PC-3 (cell line): ENCODE measurements around the gene CIDEC. TPM values are rescaled to one million over a fixed set of nuclear protein-coding genes. Genes with fewer than 3 reads are reported as not detected.
A peak's percentile ranks its signal among the peaks of the same experiment; 100 is the strongest.
"Not testable (repeated sequence)": the region's sequence is repeated elsewhere in the genome, so short reads cannot be mapped to it uniquely, and the experiment has no call there.

Experiments used
- ATAC-seq: fragments of 200-7000 bp; cut with Tn5 transposase; 2 replicates; pipeline ENCODE4 v1.9.1; 2020; ENCODE audit warnings: mild to moderate bottlenecking, moderate library complexity
- BruUV-seq: library from RNA; stranded (reverse); fragments of 400-500 nt; replicated peaks from 2 replicates; lab custom pipeline; 2021; lab: Mats Ljungman, UMichigan
- CTCF ChIA-PET: fragments of 300-600 bp; sonication (Branson Sonifier 250); formaldehyde crosslinking; loops from one replicate; lab custom pipeline; 2022; ENCODE audit warnings: antibody characterized with exemption; lab: Charles Lee
- POLR2A ChIA-PET: fragments of 300-600 bp; sonication (Branson Sonifier 250); formaldehyde crosslinking; loops from one replicate; lab custom pipeline; 2022; ENCODE audit warnings: antibody characterized with exemption; ENCODE audit not compliant: unreplicated experiment; lab: Charles Lee
- DNase-seq: peaks from one replicate; pipeline ENCODE4 v3.0.0-alpha.2; 2015
- H2AFZ ChIP-seq: fragments of 300-600 bp; sonication (generic); 2 replicates; pipeline ENCODE4 v1.6.0; 2016; ENCODE audit warnings: antibody characterized with exemption, low read length
- H3F3A ChIP-seq: fragments of 300-600 bp; sonication (generic); one replicate; pipeline ENCODE4 v1.6.0; 2017; ENCODE audit warnings: antibody characterized with exemption, low read length, control low read depth, mild to moderate bottlenecking; ENCODE audit not compliant: unreplicated experiment
- H3K27ac ChIP-seq: fragments of 300-600 bp; sonication (generic); 2 replicates; pipeline ENCODE4 v1.5.1; 2016; ENCODE audit warnings: mild to moderate bottlenecking, low read length
- H3K27me3 ChIP-seq: fragments of 300-600 bp; sonication (generic); 2 replicates; pipeline ENCODE4 v1.6.1; 2016; ENCODE audit warnings: low read length, mixed read lengths
- H3K36me3 ChIP-seq: fragments of 300-600 bp; sonication (generic); 2 replicates; pipeline ENCODE4 v1.6.1; 2016; ENCODE audit warnings: low read depth, mixed run types, low read length, mixed read lengths
- H3K4me1 ChIP-seq: fragments of 300-600 bp; sonication (generic); 2 replicates; pipeline ENCODE4 v1.5.1; 2016; ENCODE audit warnings: low read length; ENCODE audit not compliant: insufficient read depth
- H3K4me2 ChIP-seq: fragments of 300-600 bp; sonication (generic); 2 replicates; pipeline ENCODE4 v1.6.0; 2016; ENCODE audit warnings: low read length
- H3K4me3 ChIP-seq: fragments of 300-600 bp; sonication (generic); 2 replicates; pipeline ENCODE4 v1.5.1; 2016; ENCODE audit warnings: mild to moderate bottlenecking, low read length, mixed read lengths
- H3K79me2 ChIP-seq: fragments of 300-600 bp; sonication (generic); 2 replicates; pipeline ENCODE4 v1.6.1; 2017; ENCODE audit warnings: low read length, mixed read lengths
- H3K9ac ChIP-seq: fragments of 300-600 bp; sonication (generic); 2 replicates; pipeline ENCODE4 v1.6.0; 2016; ENCODE audit warnings: mild to moderate bottlenecking, low read length
- H3K9me2 ChIP-seq: fragments of 300-600 bp; sonication (generic); replicated peaks from 2 replicates; pipeline ENCODE4 v1.6.1; 2016; ENCODE audit warnings: mixed run types, low read length, mixed read lengths
- H3K9me3 ChIP-seq: fragments of 300-600 bp; sonication (generic); 2 replicates; pipeline ENCODE4 v1.6.1; 2016; ENCODE audit warnings: low read length, mixed read lengths
- H4K20me1 ChIP-seq: fragments of 300-600 bp; sonication (generic); 2 replicates; pipeline ENCODE4 v1.6.1; 2016; ENCODE audit warnings: low read length, mixed read lengths
- EZH2 ChIP-seq: fragments of 300-600 bp; sonication (generic); IDR thresholded peaks from one replicate; pipeline ENCODE4 v1.6.1; 2017; ENCODE audit warnings: antibody characterized with exemption, mild to moderate bottlenecking, low read length; ENCODE audit not compliant: unreplicated experiment
- EZH2phosphoT487 ChIP-seq: fragments of 300-600 bp; sonication (generic); IDR thresholded peaks from 2 replicates; pipeline ENCODE4 v1.6.1; 2018; ENCODE audit warnings: mild to moderate bottlenecking, antibody characterized with exemption, low read length, borderline replicate concordance
- intact Hi-C: fragments of 100-400 bp; cut with micrococcal nuclease; formaldehyde crosslinking; loops from 2 replicates; pipeline ENCODE4 v1.9.0; 2023
- total RNA-seq: library from RNA; depleted of rRNA; stranded (reverse); fragments of >200 nt; gene quantifications from 2 replicates; pipeline ENCODE4 v1.2.3, GENCODE V29; 2014
- TF ChIP-seq, protein P1 (sequence below): fragments of 300-600 bp; sonication (generic); conservative IDR thresholded peaks from 2 replicates; pipeline ENCODE4 v1.5.1; 2017; ENCODE audit warnings: antibody characterized with exemption, low read depth, mild to moderate bottlenecking, low read length

The CIDEC gene
- total RNA-seq, 1 experiment from 2014 or later: not detected

DNA sequence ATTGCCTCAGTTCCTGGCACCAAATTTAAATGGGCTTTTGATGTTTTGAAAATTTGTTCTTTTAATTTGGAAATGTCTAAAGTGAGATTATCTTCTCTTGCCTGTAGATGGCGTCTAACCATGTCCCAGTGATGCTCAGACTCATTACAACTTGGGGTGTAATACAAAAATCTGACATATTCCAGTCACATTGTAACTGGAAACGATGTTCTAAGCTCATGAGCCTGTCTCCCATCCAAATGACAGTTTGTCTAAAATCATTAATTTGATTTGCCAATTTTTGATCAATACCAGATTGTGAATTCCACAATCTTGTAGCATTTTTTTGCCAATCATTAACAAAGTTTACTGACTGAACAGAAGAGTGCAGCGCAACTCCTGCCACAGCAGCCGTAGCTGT is 31.2 kb downstream of the CIDEC start:
- POLR2A ChIA-PET: not testable (repeated sequence)

DNA sequence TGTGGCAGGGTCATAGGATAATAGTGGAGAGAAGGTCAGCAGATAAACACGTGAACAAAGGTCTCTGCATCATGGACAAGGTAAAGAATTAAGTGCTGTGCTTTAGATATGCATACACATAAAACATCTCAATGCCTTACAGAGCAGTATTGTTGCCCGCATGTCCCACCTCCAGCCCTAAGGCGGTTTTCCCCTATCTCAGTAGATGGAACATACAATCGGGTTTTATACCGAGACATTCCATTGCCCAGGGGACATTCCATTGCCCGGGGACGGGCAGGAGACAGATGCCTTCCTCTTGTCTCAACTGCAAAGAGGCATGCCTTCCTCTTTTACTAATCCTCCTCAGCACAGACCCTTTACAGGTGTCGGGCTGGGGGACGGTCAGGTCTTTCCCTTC is 32.2 kb downstream of the CIDEC start:
- H3K9me2 ChIP-seq, DNase-seq, H3K79me2 ChIP-seq, H3K9me3 ChIP-seq, CTCF ChIA-PET, H3F3A ChIP-seq, H3K27me3 ChIP-seq, H3K9ac ChIP-seq, BruUV-seq, H4K20me1 ChIP-seq, H3K4me2 ChIP-seq, H3K27ac ChIP-seq, H3K36me3 ChIP-seq, H2AFZ ChIP-seq, ATAC-seq, H3K4me3 ChIP-seq, POLR2A ChIA-PET: not testable (repeated sequence)
- H3K4me1 ChIP-seq: peaks cover 12% of the 10 kb centered on the region
- intact Hi-C loops: loop anchor here (1.0 to 10.0 kb wide), 3 partner anchors 98 to 437 kb away; partner anchors contain the start of gene FANCD2

More for the DNA sequence above, 31.2 kb downstream of the CIDEC start:
- H2AFZ ChIP-seq, H3K36me3 ChIP-seq, H3K27me3 ChIP-seq, H3K9me3 ChIP-seq, H4K20me1 ChIP-seq, ATAC-seq, H3K4me2 ChIP-seq, H3K4me3 ChIP-seq, H3F3A ChIP-seq, H3K9me2 ChIP-seq, BruUV-seq, H3K9ac ChIP-seq, H3K27ac ChIP-seq, H3K79me2 ChIP-seq: not testable (repeated sequence)
- intact Hi-C loops: loop anchor here (1.0 to 10.0 kb wide), 4 partner anchors 67 to 436 kb away; partner anchors contain the start of gene FANCD2
- CTCF ChIA-PET: interaction anchor here (0.8 to 1.0 kb wide), 3 partner anchors 63 to 84 kb away, joined by 4 to 10 read pairs (median 9); no protein-coding TSS in a partner anchor
- TF ChIP-seq, protein P1, sequence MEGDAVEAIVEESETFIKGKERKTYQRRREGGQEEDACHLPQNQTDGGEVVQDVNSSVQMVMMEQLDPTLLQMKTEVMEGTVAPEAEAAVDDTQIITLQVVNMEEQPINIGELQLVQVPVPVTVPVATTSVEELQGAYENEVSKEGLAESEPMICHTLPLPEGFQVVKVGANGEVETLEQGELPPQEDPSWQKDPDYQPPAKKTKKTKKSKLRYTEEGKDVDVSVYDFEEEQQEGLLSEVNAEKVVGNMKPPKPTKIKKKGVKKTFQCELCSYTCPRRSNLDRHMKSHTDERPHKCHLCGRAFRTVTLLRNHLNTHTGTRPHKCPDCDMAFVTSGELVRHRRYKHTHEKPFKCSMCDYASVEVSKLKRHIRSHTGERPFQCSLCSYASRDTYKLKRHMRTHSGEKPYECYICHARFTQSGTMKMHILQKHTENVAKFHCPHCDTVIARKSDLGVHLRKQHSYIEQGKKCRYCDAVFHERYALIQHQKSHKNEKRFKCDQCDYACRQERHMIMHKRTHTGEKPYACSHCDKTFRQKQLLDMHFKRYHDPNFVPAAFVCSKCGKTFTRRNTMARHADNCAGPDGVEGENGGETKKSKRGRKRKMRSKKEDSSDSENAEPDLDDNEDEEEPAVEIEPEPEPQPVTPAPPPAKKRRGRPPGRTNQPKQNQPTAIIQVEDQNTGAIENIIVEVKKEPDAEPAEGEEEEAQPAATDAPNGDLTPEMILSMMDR: peak; percentile 56
- peak; percentile 46 for DNase-seq
- peaks cover 11% of the 10 kb centered on the region for H3K4me1 ChIP-seq

DNA sequence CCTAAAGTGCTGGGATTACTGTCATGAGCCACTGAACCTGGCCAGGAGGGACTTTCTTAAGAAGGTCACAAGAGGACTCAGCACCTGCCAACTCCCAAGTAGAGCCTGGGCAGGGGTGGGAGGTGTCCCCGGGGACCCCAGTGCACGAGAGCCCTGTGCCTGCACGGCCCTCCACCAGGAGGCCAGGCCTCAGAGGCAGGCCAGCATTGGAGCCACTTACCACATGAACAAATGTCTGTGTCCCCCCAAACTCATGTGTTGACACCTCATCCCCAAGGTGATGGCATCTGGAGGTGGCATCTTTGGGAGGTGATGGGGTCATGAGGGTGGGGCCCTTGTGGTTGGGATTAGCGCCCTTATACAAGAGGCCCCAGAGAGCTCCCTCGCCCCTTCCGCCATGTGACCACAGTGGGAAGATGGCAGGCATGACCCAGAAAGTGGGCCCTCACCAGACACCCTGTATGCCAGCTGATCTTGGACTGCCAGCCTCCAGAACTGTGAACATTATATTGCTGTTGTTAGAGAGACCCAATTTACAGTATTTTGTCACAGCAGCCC is 33.0 kb downstream of the CIDEC start:
- Histone ChIP-seq H3K4me2 (no peak overlapping the region), H3K9me3 (no peaks in the 10 kb centered on the region), H2AFZ (no peak overlapping the region), H3K9me2 (no peaks in the 10 kb centered on the region), H3K27me3 (no peaks in the 10 kb centered on the region), H3K4me1 (peaks cover 19% of the 10 kb centered on the region), H3K9ac (no peak overlapping the region), H3K79me2 (peaks cover 14% of the 10 kb centered on the region), H3K4me3 (no peak overlapping the region), H4K20me1 (no peaks in the 10 kb centered on the region), H3F3A (no peaks in the 10 kb centered on the region), H3K36me3 (no peaks in the 10 kb centered on the region), H3K27ac (no peak overlapping the region)
- TF ChIP-seq EZH2 (no peak), EZH2phosphoT487 (no peak)
- TF ChIP-seq, protein P1: no peak
- BruUV-seq: no TSS peak
- intact Hi-C loops: loop anchor here (10.0 kb wide), 2 partner anchors 178 to 438 kb away; partner anchors contain the start of gene FANCD2
- CTCF ChIA-PET: interaction anchor here (0.6 kb wide), 1 partner anchor 79 kb away, joined by 8 read pairs; no protein-coding TSS in a partner anchor
- DNase-seq: no peak
- no peak for ATAC-seq
- POLR2A ChIA-PET: no interaction called here
